ENCODE results near the gene SEC24C. TPM values are rescaled to one million over a fixed set of nuclear protein-coding genes. Genes with fewer than 3 reads are reported as not detected.
"Not testable (repeated sequence)": the region's sequence is repeated elsewhere in the genome, so short reads cannot be mapped to it uniquely, and the experiment has no call there.

The SEC24C gene
- polyA plus RNA-seq, 1 of the 3 experiments (the other 2 are of a cell fraction), result 73.6 TPM

DNA sequence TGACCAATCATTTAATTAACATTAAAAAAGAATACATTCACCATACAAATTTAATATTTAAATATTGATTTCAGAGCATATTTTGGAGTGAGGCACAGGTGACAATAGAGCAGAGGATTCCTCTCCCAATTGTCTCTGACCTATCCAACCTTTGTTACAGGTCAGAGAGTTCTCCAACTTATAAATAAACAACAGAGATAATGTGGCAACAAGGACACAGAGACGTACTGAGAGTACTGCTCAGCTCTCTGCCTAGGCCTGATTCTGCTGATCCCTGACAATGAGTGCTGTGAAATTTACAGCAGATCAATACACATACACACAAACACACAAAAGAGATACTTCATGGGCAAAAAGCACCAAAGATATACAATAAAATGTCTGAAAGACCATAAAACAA is 27.9 kb upstream of the SEC24C start:
- ChIA-PET POLR2A (no interaction called here), CTCF (no interaction called here)

GRCh38 chr10:73717556-73717955 is 26.6 kb upstream of the SEC24C start:
- Histone ChIP-seq H3K4me3 (ENCODE audit: low read depth in 2 of 2, low read length in 1 of 2) (no peak overlapping the region), H2AFZ (ENCODE audit: low read depth) (no peak overlapping the region), H3K4me1 (ENCODE audit: control insufficient read depth in 1 of 2, insufficient read depth in 2 of 2, low read depth in 1 of 2, low read length in 1 of 2) (no peaks in the 10 kb centered on the region), H3K27me3 (ENCODE audit: insufficient read depth) (no peaks in the 10 kb centered on the region), H3K79me2 (ENCODE audit: insufficient read depth) (no peaks in the 10 kb centered on the region), H4K20me1 (ENCODE audit: insufficient read depth) (no peaks in the 10 kb centered on the region), H3K9ac (no peak overlapping the region), H3K36me3 (replicated peaks in 1 of 2; ENCODE audit: control insufficient read depth in 1 of 2, insufficient read depth in 2 of 2, low read length in 1 of 2) (peaks cover 46 to 60% of the 10 kb centered on the region in 2 experiments), H3F3A (replicated peaks; ENCODE audit: insufficient read depth) (no peaks in the 10 kb centered on the region), H3K4me2 (no peak overlapping the region), H3K27ac (ENCODE audit: low read depth in 2 of 2, low read length in 1 of 2) (no peak overlapping the region), H3K9me3 (no peaks in the 10 kb centered on the region), H3K9me2 (no peaks in the 10 kb centered on the region)
- 73% methylated on average over 5 of the region's 5 CpGs for WGBS (ENCODE audit: low lambda C conversion rate)
- no peak for DNase-seq
- CTCF ChIA-PET, result no interaction called here
- POLR2A ChIA-PET, result no interaction called here
- TF ChIP-seq JUND (IDR thresholded peaks at IDR 0.05), result no peak
- no peak for TF ChIP-seq RXRA (IDR thresholded peaks at IDR 0.05; ENCODE audit: borderline replicate concordance, low read depth)
- no peak for TF ChIP-seq FOXJ3 (CRISPR knock-in tag; IDR thresholded peaks at IDR 0.05)
- no peak for TF ChIP-seq POLR2AphosphoS5 (IDR thresholded peaks at IDR 0.05; ENCODE audit: low read depth, low read length)
- no peak for TF ChIP-seq NFIC (IDR thresholded peaks at IDR 0.05; ENCODE audit: borderline replicate concordance)
- TF ChIP-seq, protein P1, sequence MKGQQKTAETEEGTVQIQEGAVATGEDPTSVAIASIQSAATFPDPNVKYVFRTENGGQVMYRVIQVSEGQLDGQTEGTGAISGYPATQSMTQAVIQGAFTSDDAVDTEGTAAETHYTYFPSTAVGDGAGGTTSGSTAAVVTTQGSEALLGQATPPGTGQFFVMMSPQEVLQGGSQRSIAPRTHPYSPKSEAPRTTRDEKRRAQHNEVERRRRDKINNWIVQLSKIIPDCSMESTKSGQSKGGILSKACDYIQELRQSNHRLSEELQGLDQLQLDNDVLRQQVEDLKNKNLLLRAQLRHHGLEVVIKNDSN (IDR thresholded peaks at IDR 0.05; ENCODE audit: borderline replicate concordance, low read depth), result no peak

More for the DNA sequence above, 27.9 kb upstream of the SEC24C start:
- Histone ChIP-seq H3K9me3 (no peaks in the 10 kb centered on the region), H3K4me1 (ENCODE audit: control insufficient read depth in 1 of 2, insufficient read depth in 2 of 2, low read depth in 1 of 2, low read length in 1 of 2) (no peaks in the 10 kb centered on the region), H3K79me2 (ENCODE audit: insufficient read depth) (no peaks in the 10 kb centered on the region), H3K36me3 (replicated peaks in 1 of 2; ENCODE audit: control insufficient read depth in 1 of 2, insufficient read depth in 2 of 2, low read length in 1 of 2) (peaks cover 48 to 54% of the 10 kb centered on the region in 2 experiments), H2AFZ (ENCODE audit: low read depth) (no peak overlapping the region), H3K9ac (no peak overlapping the region), H4K20me1 (ENCODE audit: insufficient read depth) (no peaks in the 10 kb centered on the region), H3K4me2 (no peak overlapping the region), H3K9me2 (no peaks in the 10 kb centered on the region), H3K27ac (ENCODE audit: low read depth in 2 of 2, low read length in 1 of 2) (no peak overlapping the region), H3K4me3 (ENCODE audit: low read depth in 2 of 2, low read length in 1 of 2) (no peak overlapping the region), H3F3A (replicated peaks; ENCODE audit: insufficient read depth) (no peaks in the 10 kb centered on the region), H3K27me3 (ENCODE audit: insufficient read depth) (no peaks in the 10 kb centered on the region)
- WGBS (ENCODE audit: low lambda C conversion rate), result 84% methylated on average over 1 of the region's 1 CpG
- TF ChIP-seq MEF2A (IDR thresholded peaks at IDR 0.05; ENCODE audit: borderline replicate concordance, low read depth) (no peak), GABPA (IDR thresholded peaks at IDR 0.05; ENCODE audit: low read depth) (no peak), RAD21 (IDR thresholded peaks at IDR 0.05; ENCODE audit: low read length) (no peak), GATA2 (CRISPR knock-in tag; IDR thresholded peaks at IDR 0.05) (no peak), TCF12 (IDR thresholded peaks at IDR 0.05) (no peak), POLR2AphosphoS5 (IDR thresholded peaks at IDR 0.05; ENCODE audit: low read depth, low read length) (no peak)
- DNase-seq, result no peak

GRCh38 chr10:73720561-73720960 is 23.6 kb upstream of the SEC24C start:
- H3K27ac ChIP-seq (ENCODE audit: low read depth in 2 of 2, low read length in 1 of 2); H3K9ac ChIP-seq; H3K27me3 ChIP-seq (ENCODE audit: insufficient read depth); H2AFZ ChIP-seq (ENCODE audit: low read depth); H3K4me1 ChIP-seq (ENCODE audit: control insufficient read depth in 1 of 2, insufficient read depth in 2 of 2, low read depth in 1 of 2, low read length in 1 of 2); H3K4me3 ChIP-seq (ENCODE audit: low read depth in 2 of 2, low read length in 1 of 2); H3K4me2 ChIP-seq; H3K9me3 ChIP-seq; H4K20me1 ChIP-seq (ENCODE audit: insufficient read depth); H3K79me2 ChIP-seq (ENCODE audit: insufficient read depth); CTCF ChIA-PET; H3F3A ChIP-seq (replicated peaks; ENCODE audit: insufficient read depth); POLR2A ChIA-PET; DNase-seq; H3K9me2 ChIP-seq: not testable (repeated sequence)
- peaks cover 67 to 76% of the 10 kb centered on the region in 2 experiments for H3K36me3 ChIP-seq (replicated peaks in 1 of 2; ENCODE audit: control insufficient read depth in 1 of 2, insufficient read depth in 2 of 2, low read length in 1 of 2)
- WGBS (ENCODE audit: low lambda C conversion rate), result 98% methylated on average over 4 of the region's 4 CpGs
